Mononuclear cell (primary cell): Measurements from ENCODE around the gene SH2D1B. TPM values are rescaled to one million over a fixed set of nuclear protein-coding genes. Genes with fewer than 3 reads are reported as not detected.

Experiments used
- H3K27me3 ChIP-seq: 2 replicates; pipeline ENCODE4 v1.6.0; 2011; ENCODE audit warnings: low read length, control low read depth; ENCODE audit not compliant: insufficient read depth
- H3K4me1 ChIP-seq: 2 replicates; pipeline ENCODE4 v1.5.1; 2011; ENCODE audit warnings: mild to moderate bottlenecking, low read length, control low read depth; ENCODE audit not compliant: insufficient read depth
- H3K4me3 ChIP-seq: 2 replicates; pipeline ENCODE4 v1.5.1; 2011; ENCODE audit warnings: mild to moderate bottlenecking, low read length, moderate library complexity
- H3K9me3 ChIP-seq: 2 replicates; pipeline ENCODE4 v1.5.1; 2011; ENCODE audit warnings: low read depth, mild to moderate bottlenecking, control low read depth, low read length
- total RNA-seq: library from RNA; depleted of rRNA; stranded (reverse); fragments of >200 nt; gene quantifications from one replicate; pipeline ENCODE4 v1.2.3, GENCODE V29; 2012

The SH2D1B gene
- total RNA-seq, 1 donor, result 14.0 TPM

- Histone ChIP-seq H3K4me3 (no peak overlapping the region), H3K9me3 (no peaks in the 10 kb centered on the region), H3K4me1 (peaks cover 12% of the 10 kb centered on the region), H3K27me3 (no peaks in the 10 kb centered on the region)
Observed at GRCh38 chr1:162389021-162389818, 22.7 kb downstream of the SH2D1B start.

GRCh38 chr1:162388615-162389014, 23.3 kb downstream of the SH2D1B start:
- Histone ChIP-seq H3K4me3 (no peak overlapping the region), H3K4me1 (peaks cover 12% of the 10 kb centered on the region), H3K27me3 (no peaks in the 10 kb centered on the region), H3K9me3 (no peaks in the 10 kb centered on the region)

GRCh38 chr1:162388083-162388594, 23.8 kb downstream of the SH2D1B start:
- Histone ChIP-seq H3K4me1 (peaks cover 12% of the 10 kb centered on the region), H3K9me3 (no peaks in the 10 kb centered on the region), H3K27me3 (no peaks in the 10 kb centered on the region), H3K4me3 (no peak overlapping the region)

- H3K4me1 ChIP-seq, result peaks cover 12% of the 10 kb centered on the region
- H3K9me3 ChIP-seq, result no peaks in the 10 kb centered on the region
- no peak overlapping the region for H3K4me3 ChIP-seq
- H3K27me3 ChIP-seq, result no peaks in the 10 kb centered on the region
Observed at GRCh38 chr1:162387226-162388082, 24.5 kb downstream of the SH2D1B start.

GRCh38 chr1:162386292-162387225, 25.4 kb downstream of the SH2D1B start:
- Histone ChIP-seq H3K4me3 (no peak overlapping the region), H3K4me1 (peaks cover 9% of the 10 kb centered on the region), H3K27me3 (no peaks in the 10 kb centered on the region), H3K9me3 (no peaks in the 10 kb centered on the region)

- Histone ChIP-seq H3K4me1 (peaks cover 9% of the 10 kb centered on the region), H3K27me3 (no peaks in the 10 kb centered on the region), H3K9me3 (no peaks in the 10 kb centered on the region), H3K4me3 (no peak overlapping the region)
Observed at GRCh38 chr1:162385702-162386101, 26.2 kb downstream of the SH2D1B start.

- Histone ChIP-seq H3K9me3 (no peaks in the 10 kb centered on the region), H3K4me1 (peaks cover 9% of the 10 kb centered on the region), H3K4me3 (no peak overlapping the region), H3K27me3 (no peaks in the 10 kb centered on the region)
Observed at GRCh38 chr1:162385280-162385623, 26.7 kb downstream of the SH2D1B start.

- H3K4me1 ChIP-seq, result peaks cover 9% of the 10 kb centered on the region
- H3K4me3 ChIP-seq, result no peak overlapping the region
- no peaks in the 10 kb centered on the region for H3K27me3 ChIP-seq
- no peaks in the 10 kb centered on the region for H3K9me3 ChIP-seq
Observed at GRCh38 chr1:162384601-162385279, 27.2 kb downstream of the SH2D1B start.

- Histone ChIP-seq H3K27me3 (no peaks in the 10 kb centered on the region), H3K9me3 (no peaks in the 10 kb centered on the region), H3K4me3 (no peak overlapping the region), H3K4me1 (peaks cover 3% of the 10 kb centered on the region)
Observed at GRCh38 chr1:162384116-162384515, 27.8 kb downstream of the SH2D1B start.

- H3K27me3 ChIP-seq, result no peaks in the 10 kb centered on the region
- H3K9me3 ChIP-seq, result no peaks in the 10 kb centered on the region
- H3K4me3 ChIP-seq, result no peak overlapping the region
- H3K4me1 ChIP-seq, result no peaks in the 10 kb centered on the region
Observed at GRCh38 chr1:162383516-162383915, 28.4 kb downstream of the SH2D1B start.

- H3K27me3 ChIP-seq, result no peaks in the 10 kb centered on the region
- no peaks in the 10 kb centered on the region for H3K9me3 ChIP-seq
- no peaks in the 10 kb centered on the region for H3K4me1 ChIP-seq
- H3K4me3 ChIP-seq, result no peak overlapping the region
Observed at GRCh38 chr1:162383091-162383490, 28.8 kb downstream of the SH2D1B start.

- H3K27me3 ChIP-seq, result no peaks in the 10 kb centered on the region
- no peak overlapping the region for H3K4me3 ChIP-seq
- no peaks in the 10 kb centered on the region for H3K4me1 ChIP-seq
- H3K9me3 ChIP-seq, result no peaks in the 10 kb centered on the region
Observed at GRCh38 chr1:162381941-162382750, 29.8 kb downstream of the SH2D1B start.

GRCh38 chr1:162381383-162381782, 30.6 kb downstream of the SH2D1B start, which contains the start of gene C1orf226:
C1orf226 (plus strand) TSS chr1:162381728; CDS start chr1:162381902, 174 bp downstream.
- Histone ChIP-seq H3K9me3 (no peaks in the 10 kb centered on the region), H3K27me3 (no peaks in the 10 kb centered on the region), H3K4me1 (no peaks in the 10 kb centered on the region), H3K4me3 (no peak within 1 kb of the TSS)
